ENCODE results near the gene LTBP1. TPM values are rescaled to one million over a fixed set of nuclear protein-coding genes. Genes with fewer than 3 reads are reported as not detected.
"Not testable (repeated sequence)": the region's sequence is repeated elsewhere in the genome, so short reads cannot be mapped to it uniquely, and the experiment has no call there.

Gene LTBP1
- polyA plus RNA-seq, 1 donor (not counting 4 experiments of a cell fraction or from before 2014, with no cell fraction given) = 9.2 TPM

GRCh38 chr2:33052361-33052735 is 105.6 kb downstream of the LTBP1 start:
- Histone ChIP-seq H3K27me3 (ENCODE audit: control insufficient read depth, extremely low read depth, insufficient read depth, low read length) (no peaks in the 10 kb centered on the region), H3K4me2 (ENCODE audit: control insufficient read depth, extremely low read depth, insufficient read depth, low read depth, low read length) (no peak overlapping the region), H3K4me3 (ENCODE audit: control insufficient read depth in 2 of 3, extremely low read depth in 1 of 3, insufficient read depth in 2 of 3, low read depth in 1 of 3, low read length in 3 of 3) (no peak overlapping the region), H3K9me1 (ENCODE audit: control insufficient read depth, extremely low read depth, insufficient read depth, low read length) (no peaks in the 10 kb centered on the region), H3K9ac (ENCODE audit: control insufficient read depth, extremely low read depth, insufficient read depth, low read length) (no peak overlapping the region), H4K20me1 (ENCODE audit: control insufficient read depth, extremely low read depth, insufficient read depth, low read length) (no peaks in the 10 kb centered on the region), H3K79me2 (ENCODE audit: control insufficient read depth, insufficient read depth, low read length) (no peaks in the 10 kb centered on the region), H3K9me3 (ENCODE audit: control insufficient read depth, low read depth, low read length) (no peaks in the 10 kb centered on the region), H3K27ac (ENCODE audit: control insufficient read depth, insufficient read depth, low read length) (no peak overlapping the region), H3K36me3 (ENCODE audit: control insufficient read depth in 2 of 2, extremely low read depth in 1 of 2, insufficient read depth in 2 of 2, low read length in 2 of 2) (no peaks in the 10 kb centered on the region), H2AFZ (ENCODE audit: control insufficient read depth, low read length) (no peak overlapping the region), H3K4me1 (ENCODE audit: control insufficient read depth, extremely low read depth, insufficient read depth, low read length) (no peaks in the 10 kb centered on the region)
- TF ChIP-seq EZH2 (IDR thresholded peaks at IDR 0.05; ENCODE audit: low read length) (no peak), CTCF (optimal IDR thresholded peaks at IDR 0.05 in 1 of 3, IDR thresholded peaks at IDR 0.05 in 1 of 3, conservative IDR thresholded peaks at IDR 0.05 in 1 of 3; ENCODE audit: extremely low read depth in 1 of 3, insufficient read depth in 2 of 3, low read length in 3 of 3) (no peak)
- dilution Hi-C loops (cut with MboI; ENCODE audit: extremely low pct_ligation_motif_present, low sequenced_read_pairs) = no loop called here
- DNase-seq (ENCODE audit: low read depth, low spot score) (no peak), FAIRE-seq (no peak)

GRCh38 chr2:33052795-33053194 is 106.0 kb downstream of the LTBP1 start:
- H3K9me3 ChIP-seq (ENCODE audit: control insufficient read depth, low read depth, low read length); H3K4me3 ChIP-seq (ENCODE audit: control insufficient read depth in 2 of 3, extremely low read depth in 1 of 3, insufficient read depth in 2 of 3, low read depth in 1 of 3, low read length in 3 of 3); H3K27ac ChIP-seq (ENCODE audit: control insufficient read depth, insufficient read depth, low read length); dilution Hi-C loops (cut with MboI; ENCODE audit: extremely low pct_ligation_motif_present, low sequenced_read_pairs); H3K9me1 ChIP-seq (ENCODE audit: control insufficient read depth, extremely low read depth, insufficient read depth, low read length); FAIRE-seq; H3K27me3 ChIP-seq (ENCODE audit: control insufficient read depth, extremely low read depth, insufficient read depth, low read length); DNase-seq (ENCODE audit: low read depth, low spot score); H2AFZ ChIP-seq (ENCODE audit: control insufficient read depth, low read length); H3K4me1 ChIP-seq (ENCODE audit: control insufficient read depth, extremely low read depth, insufficient read depth, low read length); H3K36me3 ChIP-seq (ENCODE audit: control insufficient read depth in 2 of 2, extremely low read depth in 1 of 2, insufficient read depth in 2 of 2, low read length in 2 of 2); H3K79me2 ChIP-seq (ENCODE audit: control insufficient read depth, insufficient read depth, low read length); H4K20me1 ChIP-seq (ENCODE audit: control insufficient read depth, extremely low read depth, insufficient read depth, low read length); H3K9ac ChIP-seq (ENCODE audit: control insufficient read depth, extremely low read depth, insufficient read depth, low read length); H3K4me2 ChIP-seq (ENCODE audit: control insufficient read depth, extremely low read depth, insufficient read depth, low read depth, low read length): not testable (repeated sequence)

- dilution Hi-C loops (cut with MboI; ENCODE audit: extremely low pct_ligation_motif_present, low sequenced_read_pairs) = no loop called here
- Histone ChIP-seq H4K20me1 (ENCODE audit: control insufficient read depth, extremely low read depth, insufficient read depth, low read length) (no peaks in the 10 kb centered on the region), H3K79me2 (ENCODE audit: control insufficient read depth, insufficient read depth, low read length) (no peaks in the 10 kb centered on the region), H3K4me1 (ENCODE audit: control insufficient read depth, extremely low read depth, insufficient read depth, low read length) (no peaks in the 10 kb centered on the region), H3K9ac (ENCODE audit: control insufficient read depth, extremely low read depth, insufficient read depth, low read length) (no peak overlapping the region), H3K9me3 (ENCODE audit: control insufficient read depth, low read depth, low read length) (no peaks in the 10 kb centered on the region), H3K4me3 (ENCODE audit: control insufficient read depth in 2 of 3, extremely low read depth in 1 of 3, insufficient read depth in 2 of 3, low read depth in 1 of 3, low read length in 3 of 3) (no peak overlapping the region), H3K27me3 (ENCODE audit: control insufficient read depth, extremely low read depth, insufficient read depth, low read length) (no peaks in the 10 kb centered on the region), H3K27ac (ENCODE audit: control insufficient read depth, insufficient read depth, low read length) (no peak overlapping the region), H3K9me1 (ENCODE audit: control insufficient read depth, extremely low read depth, insufficient read depth, low read length) (no peaks in the 10 kb centered on the region), H3K36me3 (ENCODE audit: control insufficient read depth in 2 of 2, extremely low read depth in 1 of 2, insufficient read depth in 2 of 2, low read length in 2 of 2) (no peaks in the 10 kb centered on the region), H3K4me2 (ENCODE audit: control insufficient read depth, extremely low read depth, insufficient read depth, low read depth, low read length) (no peak overlapping the region), H2AFZ (ENCODE audit: control insufficient read depth, low read length) (no peak overlapping the region)
- DNase-seq (ENCODE audit: low read depth, low spot score) = no peak
- FAIRE-seq = no peak
- TF ChIP-seq EZH2 (IDR thresholded peaks at IDR 0.05; ENCODE audit: low read length) = no peak
- TF ChIP-seq CTCF (optimal IDR thresholded peaks at IDR 0.05 in 1 of 3, IDR thresholded peaks at IDR 0.05 in 1 of 3, conservative IDR thresholded peaks at IDR 0.05 in 1 of 3; ENCODE audit: extremely low read depth in 1 of 3, insufficient read depth in 2 of 3, low read length in 3 of 3) = no peak
Measured at GRCh38 chr2:33056170-33056569, 109.4 kb downstream of the LTBP1 start.

- H3K4me2 ChIP-seq (ENCODE audit: control insufficient read depth, extremely low read depth, insufficient read depth, low read depth, low read length); H3K9me1 ChIP-seq (ENCODE audit: control insufficient read depth, extremely low read depth, insufficient read depth, low read length); H4K20me1 ChIP-seq (ENCODE audit: control insufficient read depth, extremely low read depth, insufficient read depth, low read length); H3K36me3 ChIP-seq (ENCODE audit: control insufficient read depth in 2 of 2, extremely low read depth in 1 of 2, insufficient read depth in 2 of 2, low read length in 2 of 2); H3K4me3 ChIP-seq (ENCODE audit: control insufficient read depth in 2 of 3, extremely low read depth in 1 of 3, insufficient read depth in 2 of 3, low read depth in 1 of 3, low read length in 3 of 3); H3K27me3 ChIP-seq (ENCODE audit: control insufficient read depth, extremely low read depth, insufficient read depth, low read length); H2AFZ ChIP-seq (ENCODE audit: control insufficient read depth, low read length); dilution Hi-C loops (cut with MboI; ENCODE audit: extremely low pct_ligation_motif_present, low sequenced_read_pairs); FAIRE-seq; H3K4me1 ChIP-seq (ENCODE audit: control insufficient read depth, extremely low read depth, insufficient read depth, low read length); H3K9me3 ChIP-seq (ENCODE audit: control insufficient read depth, low read depth, low read length); H3K79me2 ChIP-seq (ENCODE audit: control insufficient read depth, insufficient read depth, low read length); H3K9ac ChIP-seq (ENCODE audit: control insufficient read depth, extremely low read depth, insufficient read depth, low read length); H3K27ac ChIP-seq (ENCODE audit: control insufficient read depth, insufficient read depth, low read length); DNase-seq (ENCODE audit: low read depth, low spot score): not testable (repeated sequence)
Measured at GRCh38 chr2:33057307-33058028, 110.7 kb downstream of the LTBP1 start.

All from keratinocyte (primary cell).